Suprapubic skin (tissue), 4 donors: ENCODE measurements around the gene EDARADD.

Experiments used
- EP300 ChIP-seq: sonication (generic); formaldehyde crosslinking; IDR thresholded peaks from one replicate; pipeline ENCODE4 v1.6.1; 2017; ENCODE audit warnings: antibody characterized with exemption
- POLR2A ChIP-seq, 2 donors: fragments of 450-650 bp; IDR thresholded peaks; one replicate each; pipeline ENCODE4 v1.6.1; 2017; ENCODE audit warnings: antibody characterized with exemption in 2 of 2, mild to moderate bottlenecking in 2 of 2, moderate library complexity in 2 of 2
- POLR2AphosphoS5 ChIP-seq, 3 donors: sonication (generic); formaldehyde crosslinking; IDR thresholded peaks; one replicate each; pipeline ENCODE4 v1.6.1; 2017; ENCODE audit warnings: antibody characterized with exemption in 3 of 3
- TF ChIP-seq, protein P1 (sequence below), 2 donors: fragments of 200-600 bp in 1 of 2; fragments of 450-650 bp in 1 of 2; sonication (generic) in 1 of 2; IDR thresholded peaks; one replicate each; pipeline ENCODE4 v1.5.1; 2016 to 2019; ENCODE audit warnings: antibody characterized with exemption in 2 of 2, mild to moderate bottlenecking in 1 of 2, moderate library complexity in 1 of 2

DNA sequence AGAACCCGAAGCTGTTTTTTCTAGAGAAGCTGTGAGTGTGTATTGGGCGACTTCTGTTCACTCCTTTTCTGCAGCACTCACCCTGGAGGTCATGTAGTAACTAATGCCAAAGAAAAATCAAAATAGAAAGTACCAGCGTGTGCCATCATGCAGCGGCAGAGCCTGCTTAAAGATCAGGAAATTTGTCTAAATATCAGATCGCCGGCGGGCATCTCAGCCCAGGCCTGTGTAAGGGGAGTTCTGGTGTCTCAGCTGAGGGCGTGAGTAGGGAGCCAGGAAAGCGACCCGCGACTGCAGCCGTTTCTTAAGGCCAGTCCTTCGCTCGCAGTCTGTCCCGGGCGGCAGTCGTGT is 768 bp downstream of the EDARADD start:
- TF ChIP-seq POLR2A (IDR thresholded peaks at IDR 0.05) (no peak), POLR2AphosphoS5 (IDR thresholded peaks at IDR 0.05) (no peak), EP300 (no peak)
- TF ChIP-seq, protein P1, sequence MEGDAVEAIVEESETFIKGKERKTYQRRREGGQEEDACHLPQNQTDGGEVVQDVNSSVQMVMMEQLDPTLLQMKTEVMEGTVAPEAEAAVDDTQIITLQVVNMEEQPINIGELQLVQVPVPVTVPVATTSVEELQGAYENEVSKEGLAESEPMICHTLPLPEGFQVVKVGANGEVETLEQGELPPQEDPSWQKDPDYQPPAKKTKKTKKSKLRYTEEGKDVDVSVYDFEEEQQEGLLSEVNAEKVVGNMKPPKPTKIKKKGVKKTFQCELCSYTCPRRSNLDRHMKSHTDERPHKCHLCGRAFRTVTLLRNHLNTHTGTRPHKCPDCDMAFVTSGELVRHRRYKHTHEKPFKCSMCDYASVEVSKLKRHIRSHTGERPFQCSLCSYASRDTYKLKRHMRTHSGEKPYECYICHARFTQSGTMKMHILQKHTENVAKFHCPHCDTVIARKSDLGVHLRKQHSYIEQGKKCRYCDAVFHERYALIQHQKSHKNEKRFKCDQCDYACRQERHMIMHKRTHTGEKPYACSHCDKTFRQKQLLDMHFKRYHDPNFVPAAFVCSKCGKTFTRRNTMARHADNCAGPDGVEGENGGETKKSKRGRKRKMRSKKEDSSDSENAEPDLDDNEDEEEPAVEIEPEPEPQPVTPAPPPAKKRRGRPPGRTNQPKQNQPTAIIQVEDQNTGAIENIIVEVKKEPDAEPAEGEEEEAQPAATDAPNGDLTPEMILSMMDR (IDR thresholded peaks at IDR 0.05) = no peak
